Panc1 (cell line): ENCODE measurements around the gene ELAC1. TPM values are rescaled to one million over a fixed set of nuclear protein-coding genes. Genes with fewer than 3 reads are reported as not detected.

Source experiments
- ATAC-seq: fragments of 200-7000 bp; cut with Tn5 transposase; 2 replicates; pipeline ENCODE4 v1.9.1; 2020; ENCODE audit warnings: mild to moderate bottlenecking, moderate library complexity
- BruUV-seq: library from RNA; stranded (reverse); fragments of 400-500 nt; replicated peaks from 2 replicates; lab custom pipeline; 2021; lab: Mats Ljungman, UMichigan
- CTCF ChIA-PET: fragments of 300-600 bp; sonication (Branson Sonifier 250); formaldehyde crosslinking; loops from one replicate; lab custom pipeline; 2022; ENCODE audit warnings: antibody characterized with exemption; lab: Charles Lee
- POLR2A ChIA-PET: fragments of 300-600 bp; sonication (Branson Sonifier 250); formaldehyde crosslinking; loops from one replicate; lab custom pipeline; 2022; ENCODE audit warnings: antibody characterized with exemption; lab: Charles Lee
- DNase-seq: peaks from one replicate; pipeline ENCODE4 v3.0.0-alpha.2; 2010; ENCODE audit warnings: low read depth, low spot score
- H3K27ac ChIP-seq: 2 replicates; pipeline ENCODE4 v1.5.1; 2011; ENCODE audit warnings: mild to moderate bottlenecking, low read length, inconsistent platforms
- H3K27me3 ChIP-seq: fragments of 200-500 bp; sonication (Bioruptor generic); 2 replicates; pipeline ENCODE4 v1.6.0; 2014; ENCODE audit warnings: low read length, inconsistent platforms; ENCODE audit not compliant: control insufficient read depth, insufficient read depth
- H3K36me3 ChIP-seq: fragments of 200-500 bp; sonication (Bioruptor generic); 2 replicates; pipeline ENCODE4 v1.5.1; 2014; ENCODE audit warnings: inconsistent platforms, mild to moderate bottlenecking, low read length, moderate library complexity; ENCODE audit not compliant: control insufficient read depth, insufficient read depth
- H3K4me1 ChIP-seq: 2 replicates; pipeline ENCODE4 v1.5.1; 2011; ENCODE audit warnings: inconsistent platforms, mild to moderate bottlenecking, low read length, moderate library complexity; ENCODE audit not compliant: control insufficient read depth, insufficient read depth
- H3K4me3 ChIP-seq, 2 experiments: 2 replicates each; pipeline ENCODE4 v1.5.1; 2011 to 2012; ENCODE audit warnings: low read depth in 2 of 2, low read length in 2 of 2, mild to moderate bottlenecking in 2 of 2, inconsistent platforms in 1 of 2, moderate library complexity in 1 of 2
- H3K9me3 ChIP-seq: fragments of 200-500 bp; sonication (Bioruptor generic); 2 replicates; pipeline ENCODE4 v1.5.1; 2014; ENCODE audit warnings: low read depth, mild to moderate bottlenecking, inconsistent platforms, low read length, moderate library complexity; ENCODE audit not compliant: control insufficient read depth, insufficient read depth
- POLR2AphosphoS5 ChIP-seq: IDR thresholded peaks from 2 replicates; pipeline ENCODE4 v1.6.1; 2012; ENCODE audit warnings: mild to moderate bottlenecking, low read depth, low read length, moderate library complexity
- REST ChIP-seq, 2 experiments: IDR thresholded peaks; 2 replicates each; pipeline ENCODE4 v1.6.1; 2011 to 2012; ENCODE audit warnings: low read depth in 2 of 2, control low read depth in 1 of 2, low read length in 1 of 2, mild to moderate bottlenecking in 1 of 2, moderate library complexity in 1 of 2; ENCODE audit not compliant: insufficient read depth in 1 of 2
- SIN3A ChIP-seq: IDR thresholded peaks from 2 replicates; pipeline ENCODE4 v1.6.1; 2012; ENCODE audit warnings: low read depth, mild to moderate bottlenecking, low read length, moderate library complexity, borderline replicate concordance; ENCODE audit not compliant: insufficient read depth
- TCF7L2 ChIP-seq: IDR thresholded peaks from 2 replicates; pipeline ENCODE4 v1.6.1; 2011; ENCODE audit warnings: mild to moderate bottlenecking, low read depth, low read length, inconsistent platforms
- in situ Hi-C: cut with HindIII; loops from 2 replicates; pipeline ENCODE4 v1.10.0; 2016; ENCODE audit warnings: low sequenced_read_pairs, low pct_unique_long_range_greater_than_20kb
- intact Hi-C: fragments of 100-400 bp; cut with micrococcal nuclease; formaldehyde crosslinking; loops from one replicate; pipeline ENCODE4 v1.10.0; 2022; ENCODE audit not compliant: unreplicated experiment
- total RNA-seq: library from RNA; stranded (reverse); gene quantifications from one replicate; pipeline ENCODE4 v1.2.1, GENCODE V29; 2021; ENCODE audit not compliant: unreplicated experiment
- TF ChIP-seq, protein P1 (sequence below): fragments of 450-650 bp; IDR thresholded peaks from 2 replicates; pipeline ENCODE4 v1.5.1; 2017; ENCODE audit warnings: mild to moderate bottlenecking

ELAC1 gene
- total RNA-seq, 1 experiment from 2014 or later = 4.6 TPM

- TF ChIP-seq POLR2AphosphoS5 (no peak), TCF7L2 (no peak), SIN3A (0 out of 2 replicates have a peak, but pooled peaks have one; percentile 21), REST (IDR thresholded peaks at IDR 0.05; ENCODE audit: insufficient read depth in 1 of 2, low read depth in 2 of 2, low read length in 1 of 2) (no peak)
- TF ChIP-seq, protein P1, sequence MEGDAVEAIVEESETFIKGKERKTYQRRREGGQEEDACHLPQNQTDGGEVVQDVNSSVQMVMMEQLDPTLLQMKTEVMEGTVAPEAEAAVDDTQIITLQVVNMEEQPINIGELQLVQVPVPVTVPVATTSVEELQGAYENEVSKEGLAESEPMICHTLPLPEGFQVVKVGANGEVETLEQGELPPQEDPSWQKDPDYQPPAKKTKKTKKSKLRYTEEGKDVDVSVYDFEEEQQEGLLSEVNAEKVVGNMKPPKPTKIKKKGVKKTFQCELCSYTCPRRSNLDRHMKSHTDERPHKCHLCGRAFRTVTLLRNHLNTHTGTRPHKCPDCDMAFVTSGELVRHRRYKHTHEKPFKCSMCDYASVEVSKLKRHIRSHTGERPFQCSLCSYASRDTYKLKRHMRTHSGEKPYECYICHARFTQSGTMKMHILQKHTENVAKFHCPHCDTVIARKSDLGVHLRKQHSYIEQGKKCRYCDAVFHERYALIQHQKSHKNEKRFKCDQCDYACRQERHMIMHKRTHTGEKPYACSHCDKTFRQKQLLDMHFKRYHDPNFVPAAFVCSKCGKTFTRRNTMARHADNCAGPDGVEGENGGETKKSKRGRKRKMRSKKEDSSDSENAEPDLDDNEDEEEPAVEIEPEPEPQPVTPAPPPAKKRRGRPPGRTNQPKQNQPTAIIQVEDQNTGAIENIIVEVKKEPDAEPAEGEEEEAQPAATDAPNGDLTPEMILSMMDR = no peak
- in situ Hi-C loops (no loop called here), intact Hi-C loops (no loop called here)
- Histone ChIP-seq H3K4me1 (peaks cover 7% of the 10 kb centered on the region; the same call in 1 of the 2 replicates), H3K27me3 (no peaks in the 10 kb centered on the region), H3K36me3 (no peaks in the 10 kb centered on the region; the same call in none of the 2 replicates), H3K27ac (peak overlapping the region; percentile 82), H3K4me3 (peak overlapping the region; percentile 76 to 79), H3K9me3 (no peaks in the 10 kb centered on the region)
- ATAC-seq (peak; percentile 92), DNase-seq (no peak)
- CTCF ChIA-PET = no interaction called here
- POLR2A ChIA-PET = interaction anchor here (0.6 kb wide), 1 partner anchor 178 kb away, joined by 4 read pairs; no protein-coding TSS in a partner anchor
- BruUV-seq = no TSS peak
Measured at GRCh38 chr18:51030537-51031258, 62.9 kb downstream of the ELAC1 start.

- POLR2A ChIA-PET = no interaction called here
- intact Hi-C loops = no loop called here
- peak overlapping the region; percentile 18; the same call in 1 of the 2 replicates for H3K27ac ChIP-seq
Measured at GRCh38 chr18:51032193-51032592, 64.4 kb downstream of the ELAC1 start.

More at GRCh38 chr18:51032193-51032592, 64.4 kb downstream of the ELAC1 start:
- Histone ChIP-seq H3K9me3 (no peaks in the 10 kb centered on the region), H3K4me3 (peak overlapping the region in 1 of 2 experiments; percentile 76; a peak in 2 of 4 replicates), H3K36me3 (no peaks in the 10 kb centered on the region; the same call in none of the 2 replicates), H3K27me3 (no peaks in the 10 kb centered on the region), H3K4me1 (peaks cover 7% of the 10 kb centered on the region; the same call in 1 of the 2 replicates)
- CTCF ChIA-PET = no interaction called here
- no peak for DNase-seq
- BruUV-seq = no TSS peak
- TF ChIP-seq POLR2AphosphoS5 = no peak
- TF ChIP-seq, protein P1 = no peak
- no peak for TF ChIP-seq TCF7L2
- TF ChIP-seq SIN3A = no peak
- no peak for TF ChIP-seq REST (IDR thresholded peaks at IDR 0.05; ENCODE audit: insufficient read depth in 1 of 2, low read depth in 2 of 2, low read length in 1 of 2)
- in situ Hi-C loops = no loop called here
- no peak for ATAC-seq
